Measurements from ENCODE around the gene SHLD1. TPM values are rescaled to one million over a fixed set of nuclear protein-coding genes. Genes with fewer than 3 reads are reported as not detected.

The SHLD1 gene
- total RNA-seq, 1 experiment from 2014 or later: 6.7 TPM

DNA sequence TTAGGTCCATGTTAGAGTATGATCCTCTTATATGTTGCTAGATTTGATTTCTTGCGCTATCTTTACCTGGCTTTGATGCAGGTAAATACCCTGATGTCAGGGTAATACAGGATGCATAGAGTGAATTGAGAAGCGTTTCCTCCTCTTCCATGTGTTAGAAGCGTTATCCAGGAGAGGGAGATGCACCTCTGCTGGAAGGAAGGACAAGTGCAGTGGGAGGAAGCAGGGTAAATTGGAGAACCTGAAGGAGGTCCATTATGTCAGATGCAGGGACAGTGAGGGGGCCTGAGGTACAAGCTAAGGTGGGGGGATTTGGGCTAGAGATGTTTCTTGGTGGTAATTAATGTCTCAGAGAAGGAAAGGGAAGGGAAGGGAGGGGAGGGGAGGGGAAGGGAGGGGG is 7.7 kb downstream of the SHLD1 start:
- no peak overlapping the region for H3K56ac ChIP-seq (ENCODE audit: insufficient read length, low read depth, low read length)
- H3K23ac ChIP-seq (ENCODE audit: insufficient read length, low read depth, low read length): no peak overlapping the region
- H3K9ac ChIP-seq (ENCODE audit: extremely low read depth, insufficient read length, low read length): no peak overlapping the region
- TF ChIP-seq, protein P1, sequence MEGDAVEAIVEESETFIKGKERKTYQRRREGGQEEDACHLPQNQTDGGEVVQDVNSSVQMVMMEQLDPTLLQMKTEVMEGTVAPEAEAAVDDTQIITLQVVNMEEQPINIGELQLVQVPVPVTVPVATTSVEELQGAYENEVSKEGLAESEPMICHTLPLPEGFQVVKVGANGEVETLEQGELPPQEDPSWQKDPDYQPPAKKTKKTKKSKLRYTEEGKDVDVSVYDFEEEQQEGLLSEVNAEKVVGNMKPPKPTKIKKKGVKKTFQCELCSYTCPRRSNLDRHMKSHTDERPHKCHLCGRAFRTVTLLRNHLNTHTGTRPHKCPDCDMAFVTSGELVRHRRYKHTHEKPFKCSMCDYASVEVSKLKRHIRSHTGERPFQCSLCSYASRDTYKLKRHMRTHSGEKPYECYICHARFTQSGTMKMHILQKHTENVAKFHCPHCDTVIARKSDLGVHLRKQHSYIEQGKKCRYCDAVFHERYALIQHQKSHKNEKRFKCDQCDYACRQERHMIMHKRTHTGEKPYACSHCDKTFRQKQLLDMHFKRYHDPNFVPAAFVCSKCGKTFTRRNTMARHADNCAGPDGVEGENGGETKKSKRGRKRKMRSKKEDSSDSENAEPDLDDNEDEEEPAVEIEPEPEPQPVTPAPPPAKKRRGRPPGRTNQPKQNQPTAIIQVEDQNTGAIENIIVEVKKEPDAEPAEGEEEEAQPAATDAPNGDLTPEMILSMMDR (conservative IDR thresholded peaks at IDR 0.05): peak; percentile 33
- H2BK120ac ChIP-seq (ENCODE audit: low read depth, low read length, poor library complexity, severe bottlenecking): no peak overlapping the region
- H2BK15ac ChIP-seq (ENCODE audit: low read depth, low read length): no peak overlapping the region
- H3K79me2 ChIP-seq (ENCODE audit: insufficient read depth, low read length): no peaks in the 10 kb centered on the region
- H4K5ac ChIP-seq (ENCODE audit: insufficient read length, low read depth, low read length): no peak overlapping the region
- H3K18ac ChIP-seq (ENCODE audit: insufficient read length, low read depth, low read length): no peak overlapping the region
- no peak overlapping the region for H2BK5ac ChIP-seq (ENCODE audit: insufficient read length, low read length)
- H2BK20ac ChIP-seq (ENCODE audit: low read depth, low read length, poor library complexity, severe bottlenecking): no peak overlapping the region
- Mint-ChIP-seq H3K36me3 (ENCODE audit: insufficient read depth in 1 of 3, low read depth in 3 of 3) (peaks cover 3 to 29% (median 18%) of the 10 kb centered on the region in 3 experiments; a peak in 6 of 7 replicates), H3K27ac (peak overlapping the region in 2 of 3 experiments; percentile 12 to 27; a peak in 2 of 7 replicates), H3K4me3 (no peak overlapping the region), H3K9me3 (no peaks in the 10 kb centered on the region), H3K27me3 (ENCODE audit: low read depth) (no peaks in the 10 kb centered on the region), H3K4me1 (peaks cover 14 to 19% of the 10 kb centered on the region in 2 experiments)
- no peak overlapping the region for H3K4ac ChIP-seq (ENCODE audit: low read depth, low read length)
- no peak overlapping the region for H3T11ph ChIP-seq (ENCODE audit: low read length)
- no peak overlapping the region for H2AK5ac ChIP-seq (ENCODE audit: insufficient read length, low read length)
- no peaks in the 10 kb centered on the region; the same call in 1 of the 2 replicates for H3K4me1 ChIP-seq (ENCODE audit: insufficient read depth, low read length)
- WGBS (ENCODE audit: extremely low coverage, insufficient read length, low lambda C conversion rate): no CpG with 5 or more reads among the region's 3 CpGs
- H4K8ac ChIP-seq (replicated peaks; ENCODE audit: insufficient read length, low read depth, low read length): no peak overlapping the region
- no peak overlapping the region for H2AFZ ChIP-seq (ENCODE audit: low read length)
- no peak overlapping the region for H3K14ac ChIP-seq (ENCODE audit: insufficient read depth, low read length)
- no peak for DNase-seq
- no peak overlapping the region for H3K4me2 ChIP-seq (ENCODE audit: insufficient read depth, insufficient read length, low read length)
- no peak overlapping the region for H4K91ac ChIP-seq (ENCODE audit: insufficient read length, low read depth, low read length)
- no peaks in the 10 kb centered on the region for H3K23me2 ChIP-seq (ENCODE audit: insufficient read length, low read depth, low read length, poor library complexity, severe bottlenecking)
- H4K20me1 ChIP-seq (ENCODE audit: control insufficient read depth, insufficient read depth, insufficient read length): no peaks in the 10 kb centered on the region
- no peaks in the 10 kb centered on the region for H3K79me1 ChIP-seq (ENCODE audit: insufficient read depth, low read depth, low read length, poor library complexity, severe bottlenecking)
- H3K27ac ChIP-seq (ENCODE audit: insufficient read length, low read depth, low read length): no peak overlapping the region
- H2BK12ac ChIP-seq (ENCODE audit: insufficient read length, low read depth, low read length): no peak overlapping the region
- H3K27me3 ChIP-seq (ENCODE audit: insufficient read depth, low read length): no peaks in the 10 kb centered on the region
- no peaks in the 10 kb centered on the region for H3K9me3 ChIP-seq (ENCODE audit: control insufficient read depth, low read depth, low read length)

Data from H9 (cell line).